ENCODE data around the gene NTN1.
A peak's percentile ranks its signal among the peaks of the same experiment; 100 is the strongest.

Gene NTN1

GRCh38 chr17:9283909-9284308 is 262.6 kb downstream of the NTN1 start:
- H3K9me3 ChIP-seq (ENCODE audit: control insufficient read depth in 2 of 2, low read length in 2 of 2): no peaks in the 10 kb centered on the region
- no peak overlapping the region for H3K9ac ChIP-seq (ENCODE audit: low read length in 2 of 2)
- H3K36me3 ChIP-seq (ENCODE audit: control insufficient read depth in 2 of 2, insufficient read depth in 2 of 2, low read length in 2 of 2): no peaks in the 10 kb centered on the region
- H3K27ac ChIP-seq (ENCODE audit: low read length): no peak overlapping the region
- peaks cover 17% of the 10 kb centered on the region for H3K4me1 ChIP-seq (ENCODE audit: control insufficient read depth, insufficient read depth, low read length)
- H3K4me3 ChIP-seq (ENCODE audit: low read length in 2 of 2): no peak overlapping the region
- H3K27me3 ChIP-seq (ENCODE audit: control insufficient read depth in 1 of 2, insufficient read depth in 2 of 2, low read length in 2 of 2): no peaks in the 10 kb centered on the region

- no peaks in the 10 kb centered on the region for H3K36me3 ChIP-seq (ENCODE audit: control insufficient read depth in 2 of 2, insufficient read depth in 2 of 2, low read length in 2 of 2)
- H3K4me3 ChIP-seq (ENCODE audit: low read length in 2 of 2): no peak overlapping the region
- H3K9ac ChIP-seq (ENCODE audit: low read length in 2 of 2): no peak overlapping the region
- H3K27me3 ChIP-seq (ENCODE audit: control insufficient read depth in 1 of 2, insufficient read depth in 2 of 2, low read length in 2 of 2): no peaks in the 10 kb centered on the region
- H3K4me1 ChIP-seq (ENCODE audit: control insufficient read depth, insufficient read depth, low read length): peaks cover 17% of the 10 kb centered on the region
- H3K27ac ChIP-seq (ENCODE audit: low read length): no peak overlapping the region
- H3K9me3 ChIP-seq (ENCODE audit: control insufficient read depth in 2 of 2, low read length in 2 of 2): no peaks in the 10 kb centered on the region
These were observed 263.6 kb downstream of the NTN1 start for GRCh38 chr17:9284884-9285283.

GRCh38 chr17:9285602-9286427 is 264.5 kb downstream of the NTN1 start:
- Histone ChIP-seq H3K27ac (ENCODE audit: low read length) (no peak overlapping the region), H3K27me3 (ENCODE audit: control insufficient read depth in 1 of 2, insufficient read depth in 2 of 2, low read length in 2 of 2) (no peaks in the 10 kb centered on the region), H3K36me3 (ENCODE audit: control insufficient read depth in 2 of 2, insufficient read depth in 2 of 2, low read length in 2 of 2) (no peaks in the 10 kb centered on the region), H3K9ac (ENCODE audit: low read length in 2 of 2) (no peak overlapping the region), H3K9me3 (ENCODE audit: control insufficient read depth in 2 of 2, low read length in 2 of 2) (no peaks in the 10 kb centered on the region), H3K4me1 (ENCODE audit: control insufficient read depth, insufficient read depth, low read length) (peaks cover 17% of the 10 kb centered on the region), H3K4me3 (ENCODE audit: low read length in 2 of 2) (peak overlapping the region in 1 of 2 donors; percentile 50)

GRCh38 chr17:9286434-9286833 is 265.1 kb downstream of the NTN1 start:
- Histone ChIP-seq H3K4me3 (ENCODE audit: low read length in 2 of 2) (peak overlapping the region in 1 of 2 donors; percentile 50), H3K9ac (ENCODE audit: low read length in 2 of 2) (no peak overlapping the region), H3K27me3 (ENCODE audit: control insufficient read depth in 1 of 2, insufficient read depth in 2 of 2, low read length in 2 of 2) (no peaks in the 10 kb centered on the region), H3K4me1 (ENCODE audit: control insufficient read depth, insufficient read depth, low read length) (peaks cover 20% of the 10 kb centered on the region), H3K36me3 (ENCODE audit: control insufficient read depth in 2 of 2, insufficient read depth in 2 of 2, low read length in 2 of 2) (no peaks in the 10 kb centered on the region), H3K9me3 (ENCODE audit: control insufficient read depth in 2 of 2, low read length in 2 of 2) (no peaks in the 10 kb centered on the region), H3K27ac (ENCODE audit: low read length) (no peak overlapping the region)

GRCh38 chr17:9287306-9287705 is 266.0 kb downstream of the NTN1 start:
- Histone ChIP-seq H3K4me3 (ENCODE audit: low read length in 2 of 2) (no peak overlapping the region), H3K27me3 (ENCODE audit: control insufficient read depth in 1 of 2, insufficient read depth in 2 of 2, low read length in 2 of 2) (no peaks in the 10 kb centered on the region), H3K36me3 (ENCODE audit: control insufficient read depth in 2 of 2, insufficient read depth in 2 of 2, low read length in 2 of 2) (no peaks in the 10 kb centered on the region), H3K4me1 (ENCODE audit: control insufficient read depth, insufficient read depth, low read length) (peaks cover 26% of the 10 kb centered on the region), H3K9ac (ENCODE audit: low read length in 2 of 2) (no peak overlapping the region), H3K27ac (ENCODE audit: low read length) (no peak overlapping the region), H3K9me3 (ENCODE audit: control insufficient read depth in 2 of 2, low read length in 2 of 2) (no peaks in the 10 kb centered on the region)

- Histone ChIP-seq H3K36me3 (ENCODE audit: control insufficient read depth in 2 of 2, insufficient read depth in 2 of 2, low read length in 2 of 2) (no peaks in the 10 kb centered on the region), H3K4me3 (ENCODE audit: low read length in 2 of 2) (no peak overlapping the region), H3K9ac (ENCODE audit: low read length in 2 of 2) (no peak overlapping the region), H3K9me3 (ENCODE audit: control insufficient read depth in 2 of 2, low read length in 2 of 2) (no peaks in the 10 kb centered on the region), H3K27ac (ENCODE audit: low read length) (no peak overlapping the region), H3K4me1 (ENCODE audit: control insufficient read depth, insufficient read depth, low read length) (peaks cover 33% of the 10 kb centered on the region), H3K27me3 (ENCODE audit: control insufficient read depth in 1 of 2, insufficient read depth in 2 of 2, low read length in 2 of 2) (no peaks in the 10 kb centered on the region)
These were observed 268.9 kb downstream of the NTN1 start for GRCh38 chr17:9290226-9290613.

- no peaks in the 10 kb centered on the region for H3K9me3 ChIP-seq (ENCODE audit: control insufficient read depth in 2 of 2, low read length in 2 of 2)
- H3K27me3 ChIP-seq (ENCODE audit: control insufficient read depth in 1 of 2, insufficient read depth in 2 of 2, low read length in 2 of 2): no peaks in the 10 kb centered on the region
- H3K27ac ChIP-seq (ENCODE audit: low read length): peak overlapping the region; percentile 55
- peaks cover 31% of the 10 kb centered on the region for H3K4me1 ChIP-seq (ENCODE audit: control insufficient read depth, insufficient read depth, low read length)
- H3K36me3 ChIP-seq (ENCODE audit: control insufficient read depth in 2 of 2, insufficient read depth in 2 of 2, low read length in 2 of 2): no peaks in the 10 kb centered on the region
- peak overlapping the region in 1 of 2 donors; percentile 47 for H3K9ac ChIP-seq (ENCODE audit: low read length in 2 of 2)
- peak overlapping the region in 1 of 2 donors; percentile 47 for H3K4me3 ChIP-seq (ENCODE audit: low read length in 2 of 2)
These were observed 270.7 kb downstream of the NTN1 start for GRCh38 chr17:9291912-9292560.

GRCh38 chr17:9292561-9292941 is 271.2 kb downstream of the NTN1 start:
- Histone ChIP-seq H3K4me3 (ENCODE audit: low read length in 2 of 2) (no peak overlapping the region), H3K27ac (ENCODE audit: low read length) (peak overlapping the region; percentile 55), H3K9ac (ENCODE audit: low read length in 2 of 2) (no peak overlapping the region)

More at GRCh38 chr17:9292561-9292941, 271.2 kb downstream of the NTN1 start:
- Histone ChIP-seq H3K27me3 (ENCODE audit: control insufficient read depth in 1 of 2, insufficient read depth in 2 of 2, low read length in 2 of 2) (no peaks in the 10 kb centered on the region), H3K4me1 (ENCODE audit: control insufficient read depth, insufficient read depth, low read length) (peaks cover 31% of the 10 kb centered on the region), H3K36me3 (ENCODE audit: control insufficient read depth in 2 of 2, insufficient read depth in 2 of 2, low read length in 2 of 2) (no peaks in the 10 kb centered on the region), H3K9me3 (ENCODE audit: control insufficient read depth in 2 of 2, low read length in 2 of 2) (no peaks in the 10 kb centered on the region)

Measured in stomach smooth muscle (tissue), 2 donors.